Mesenteric fat pad (tissue), 1 donor: ENCODE data around the gene NACC1. TPM values are rescaled to one million over a fixed set of nuclear protein-coding genes. Genes with fewer than 3 reads are reported as not detected.

Experiments used
- DNase-seq: peaks from one replicate; pipeline ENCODE4 v3.0.0-alpha.2; 2020; ENCODE audit warnings: low spot score
- total RNA-seq: library from RNA; stranded (reverse); fragmentation: NEBNext Ultra II Directional; extraction: Animal tissue kit (Norgen Biotek cat#: 25700); gene quantifications from one replicate; pipeline ENCODE4 v1.2.1, GENCODE V29; 2021
- donor health status: DM: yes; HTN: yes; CAD: no.

Gene NACC1
- total RNA-seq, 1 donor from 2014 or later: 45.2 TPM

GRCh38 chr19:13189600-13189999 is 71.5 kb downstream of the NACC1 start:
- DNase-seq: no peak

Other genes with a start within 250 kb of the NACC1 start
- 28.9 TPM for gene DNASE2, start 236.8 kb upstream of the NACC1 start, total RNA-seq
- gene KLF1, start 231.1 kb upstream of the NACC1 start, total RNA-seq: not detected
- gene GCDH, start 227.1 kb upstream of the NACC1 start, total RNA-seq: 23.3 TPM
- gene SYCE2, start 199.0 kb upstream of the NACC1 start, total RNA-seq: not detected
- 51.6 TPM for gene FARSA, start 184.6 kb upstream of the NACC1 start, total RNA-seq
- 877 TPM for gene CALR, start 179.7 kb upstream of the NACC1 start, total RNA-seq
- 143 TPM for gene RAD23A, start 172.4 kb upstream of the NACC1 start, total RNA-seq
- gene GADD45GIP1, start 161.0 kb upstream of the NACC1 start, total RNA-seq: 19.8 TPM
- gene DAND5, start 148.7 kb upstream of the NACC1 start, total RNA-seq: not detected
- gene NFIX, start 122.8 kb upstream of the NACC1 start, total RNA-seq: 166 TPM
- gene LYL1, start 15.4 kb upstream of the NACC1 start, total RNA-seq: 11.5 TPM
- gene TRMT1, start 1.5 kb upstream of the NACC1 start, total RNA-seq: 33.2 TPM
- gene STX10, start 32.1 kb downstream of the NACC1 start, total RNA-seq: 45.4 TPM
- gene IER2, start 32.1 kb downstream of the NACC1 start, total RNA-seq: 229 TPM